Measurements from ENCODE around the gene GARRE1.
"Not testable (repeated sequence)": the region's sequence is repeated elsewhere in the genome, so short reads cannot be mapped to it uniquely, and the experiment has no call there.

The GARRE1 gene

GRCh38 chr19:34260771-34261173 is 6.4 kb downstream of the GARRE1 start:
- DNase-seq, result no peak

GRCh38 chr19:34261334-34262109 is 7.2 kb downstream of the GARRE1 start:
- no peak for DNase-seq

DNA sequence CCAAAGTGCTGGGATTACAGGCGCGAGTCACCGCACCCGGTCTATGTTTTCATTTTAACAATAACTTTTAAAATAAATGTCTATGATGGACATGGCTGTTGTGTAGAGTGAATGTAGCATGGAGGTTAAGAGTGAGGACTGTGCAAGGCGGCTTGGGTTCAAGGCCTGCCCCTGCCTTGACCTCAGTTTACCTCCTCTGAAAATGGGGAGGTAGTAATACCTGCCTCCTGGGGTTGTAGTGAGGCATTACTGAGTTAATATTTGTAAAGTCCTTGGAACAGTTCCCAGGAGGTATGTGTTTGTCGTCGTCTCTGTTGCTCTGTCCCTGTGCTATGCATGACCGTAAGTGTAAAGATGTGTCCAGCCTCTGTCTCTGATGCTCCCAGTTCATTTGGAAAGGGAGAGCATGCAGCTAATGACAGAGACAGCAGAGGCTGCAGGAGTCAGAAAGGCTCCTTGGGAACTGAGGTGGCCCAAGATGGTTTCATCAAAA is 9.4 kb downstream of the GARRE1 start:
- no peak for DNase-seq

DNA sequence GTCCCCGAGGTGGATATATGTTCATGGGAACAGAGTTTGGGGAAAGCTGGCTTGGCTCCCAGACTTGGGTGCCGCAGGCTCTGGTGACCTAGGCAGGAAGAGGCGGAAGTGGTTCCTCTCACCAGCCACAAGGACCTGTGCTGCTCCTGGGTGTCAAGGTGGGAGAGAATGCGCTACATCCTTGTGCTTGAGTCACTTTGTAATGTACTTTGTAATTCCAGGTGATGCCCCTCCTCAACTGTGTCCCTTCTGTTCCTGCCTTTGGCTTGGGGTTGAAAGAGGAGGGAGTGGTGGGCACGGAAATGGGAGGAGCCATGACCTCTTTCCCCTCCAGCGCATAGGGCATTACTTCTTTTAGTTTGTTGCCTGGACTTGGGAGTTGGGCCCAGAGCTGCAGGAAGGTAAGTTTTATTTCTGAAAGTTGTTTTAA is 10.9 kb downstream of the GARRE1 start:
- no peak for DNase-seq

GRCh38 chr19:34269081-34269480 is 14.7 kb downstream of the GARRE1 start:
- DNase-seq, result no peak

DNA sequence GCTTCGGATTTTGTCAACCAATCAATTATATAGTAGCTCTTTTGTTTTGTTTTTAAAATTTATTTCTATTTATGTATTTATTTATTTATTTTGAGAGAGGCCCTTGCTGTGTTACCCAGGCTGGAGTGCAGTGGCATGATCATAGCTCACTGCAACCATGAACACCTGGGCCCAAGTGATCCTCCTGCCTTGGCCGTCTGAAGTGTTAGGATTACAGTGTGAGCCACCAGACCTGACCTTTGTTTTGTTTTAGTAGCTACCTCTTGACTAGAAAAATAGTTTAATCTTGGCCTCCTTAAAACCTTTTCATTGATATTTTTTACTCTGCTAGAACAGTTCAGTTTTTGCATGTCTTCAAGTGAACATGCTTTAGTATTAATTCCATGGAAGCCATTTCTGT is 15.1 kb downstream of the GARRE1 start:
- no peak for DNase-seq

DNA sequence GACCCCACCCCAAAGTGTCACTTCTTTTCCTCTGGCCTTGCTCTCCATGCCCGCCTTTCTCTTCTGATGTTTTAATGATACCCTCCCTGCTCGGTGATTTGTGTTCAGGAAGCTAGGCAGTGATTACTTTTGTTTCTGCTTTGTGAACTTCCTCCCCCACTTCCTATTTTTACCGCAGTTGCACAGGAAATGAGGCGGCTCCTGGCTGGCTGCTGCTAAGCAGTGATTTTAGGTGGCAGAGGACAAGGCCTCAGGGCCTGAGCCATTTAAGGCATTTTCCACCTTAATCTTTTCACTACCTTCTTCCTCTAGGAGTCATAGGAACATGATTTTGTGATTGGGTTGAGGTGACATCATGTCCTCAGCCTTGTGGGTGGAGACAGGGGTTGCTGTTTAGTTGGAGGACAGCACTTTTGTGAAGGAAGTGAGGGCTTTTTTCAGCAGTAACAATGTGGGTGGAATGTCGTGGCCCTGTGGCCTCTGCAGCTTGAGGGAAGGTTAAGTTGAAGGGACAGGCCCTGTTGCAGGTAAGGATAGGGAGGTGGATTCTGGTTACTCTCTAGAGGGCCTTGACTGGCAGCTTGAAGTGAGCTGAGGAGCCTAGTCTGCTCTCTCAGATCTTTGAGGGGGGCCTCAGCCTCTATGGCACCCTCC is 15.7 kb downstream of the GARRE1 start:
- no peak for DNase-seq

- no peak for DNase-seq
Observed at GRCh38 chr19:34273121-34273520, 18.8 kb downstream of the GARRE1 start.

DNA sequence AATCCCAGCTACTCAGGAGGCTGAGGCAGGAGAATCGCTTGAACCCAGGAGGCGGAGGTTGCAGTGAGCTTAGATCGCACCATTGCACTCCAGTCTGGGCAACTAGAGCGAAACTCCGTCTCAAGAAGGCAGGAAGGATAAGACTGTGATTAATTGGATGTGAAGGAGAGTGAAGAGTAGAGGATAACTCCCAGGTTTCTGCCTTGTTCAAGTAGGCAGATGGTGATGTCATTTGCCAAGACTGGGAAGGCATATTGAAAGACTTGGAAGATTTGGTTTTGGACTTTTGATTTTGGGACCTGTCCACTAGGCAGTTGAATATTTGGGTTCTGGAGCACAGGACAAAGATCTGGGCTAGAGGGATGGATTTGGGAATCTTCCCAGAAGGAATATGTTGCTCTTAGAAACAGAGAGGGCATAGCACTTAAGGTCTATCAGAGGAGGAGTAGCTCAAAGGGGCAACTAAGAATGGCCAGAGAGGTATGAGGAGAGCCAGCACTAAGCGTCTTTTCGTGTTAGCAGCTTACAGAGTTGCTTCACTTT is 20.0 kb downstream of the GARRE1 start:
- DNase-seq, result no peak

- no peak for DNase-seq
Observed at GRCh38 chr19:34274827-34275625, 20.7 kb downstream of the GARRE1 start.

DNA sequence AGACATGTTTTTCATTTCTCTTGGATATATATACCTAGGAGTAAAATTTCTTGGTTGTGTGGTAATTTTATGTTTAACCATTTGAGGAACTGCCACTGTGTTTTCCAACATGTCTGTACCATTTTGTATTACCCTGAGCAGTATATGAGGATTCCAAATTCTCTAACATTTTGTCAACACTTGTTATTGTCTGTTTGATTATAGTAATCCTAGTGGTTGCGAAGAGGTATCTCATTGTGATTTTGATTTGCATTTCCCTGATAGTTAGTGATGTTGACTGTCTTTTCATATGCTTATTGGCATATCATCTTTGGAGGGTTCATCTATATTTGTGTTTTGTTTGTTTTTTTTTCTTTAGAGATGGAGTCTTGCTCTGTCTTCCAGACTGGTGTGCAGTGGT is 21.4 kb downstream of the GARRE1 start:
- DNase-seq, result no peak

GRCh38 chr19:34276614-34277013 is 22.3 kb downstream of the GARRE1 start:
- DNase-seq, result no peak

DNA sequence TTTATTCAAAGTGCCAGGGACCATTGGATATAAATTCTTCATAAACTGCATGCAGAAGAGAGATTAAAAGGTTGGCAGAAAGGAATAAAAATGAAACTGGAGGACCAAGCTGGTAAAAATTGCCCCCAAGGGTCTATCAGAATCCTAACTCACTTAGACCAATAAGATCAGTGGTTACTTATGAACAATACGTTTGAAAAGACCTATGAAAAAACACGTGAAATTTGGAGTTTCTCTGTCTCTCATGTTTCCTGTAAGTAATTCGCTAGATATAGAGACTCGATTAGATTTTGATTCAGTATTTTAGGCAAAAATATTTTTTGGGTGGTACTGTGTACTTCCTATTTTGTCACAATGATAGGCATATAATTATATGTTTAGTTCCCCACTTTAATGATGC is 22.9 kb downstream of the GARRE1 start:
- DNase-seq, result no peak

GRCh38 chr19:34278783-34279182 is 24.4 kb downstream of the GARRE1 start:
- DNase-seq, result no peak

DNA sequence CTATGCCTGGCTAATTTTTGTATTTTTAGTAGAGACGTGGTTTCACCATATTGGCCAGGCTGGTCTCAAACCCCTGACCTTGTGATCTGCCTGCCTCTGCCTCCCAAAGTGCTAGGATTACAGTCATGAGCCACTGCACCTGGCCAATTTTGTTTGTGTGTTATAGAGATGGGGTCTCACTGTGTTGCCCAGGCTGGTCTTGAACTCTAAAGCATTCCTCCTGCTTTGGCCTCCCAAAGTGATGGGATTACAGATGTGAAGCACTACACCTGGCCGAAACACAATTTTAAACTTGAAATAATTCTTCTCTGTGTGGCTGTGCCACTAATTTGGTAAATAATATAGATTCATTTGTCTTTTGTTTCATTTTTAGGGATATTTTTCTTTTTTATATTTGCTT is 27.1 kb downstream of the GARRE1 start:
- DNase-seq, result not testable (repeated sequence)

GRCh38 chr19:34282611-34283519 is 28.5 kb downstream of the GARRE1 start:
- DNase-seq, result no peak

DNA sequence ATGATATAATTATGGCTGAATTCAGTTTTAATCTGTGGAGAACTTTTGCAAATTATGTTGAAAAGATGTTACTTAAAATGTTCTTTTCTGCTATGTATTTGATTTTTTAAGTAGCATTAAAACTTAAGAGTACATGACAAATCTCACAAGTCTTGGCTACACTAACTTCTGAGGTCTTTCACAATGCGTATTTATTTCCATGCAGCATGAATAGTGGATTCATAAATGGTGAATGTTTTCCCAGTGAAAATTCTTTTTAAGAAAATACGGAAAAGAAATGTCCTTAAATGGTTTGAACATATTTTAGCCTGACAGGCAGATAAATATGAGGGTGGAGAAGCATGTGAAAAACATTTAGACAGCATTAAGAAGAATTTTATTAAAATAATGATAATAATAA is 30.2 kb downstream of the GARRE1 start:
- no peak for DNase-seq

DNA sequence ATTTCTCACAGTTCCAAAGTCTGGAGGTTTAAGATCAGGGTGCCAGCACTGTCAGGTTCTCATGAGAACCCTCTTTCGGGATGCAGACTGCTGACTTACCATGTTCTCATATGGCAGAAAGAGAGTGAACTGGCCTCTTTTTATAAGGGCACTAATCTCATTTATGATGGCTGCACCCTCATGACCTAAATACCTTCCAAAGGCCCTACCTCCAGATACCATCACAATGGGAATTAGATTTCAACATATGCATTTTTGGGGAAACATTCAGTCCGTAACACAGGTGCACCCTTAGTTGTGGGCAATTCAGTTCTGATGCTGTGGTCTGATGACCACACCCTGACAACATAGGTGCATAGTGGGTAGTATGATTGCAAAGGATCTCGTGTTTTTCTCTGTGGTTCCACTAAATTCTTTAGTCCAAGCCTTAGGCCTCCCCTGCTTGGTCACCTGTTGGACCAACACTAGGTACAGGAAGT is 33.3 kb downstream of the GARRE1 start:
- no peak for DNase-seq

DNA sequence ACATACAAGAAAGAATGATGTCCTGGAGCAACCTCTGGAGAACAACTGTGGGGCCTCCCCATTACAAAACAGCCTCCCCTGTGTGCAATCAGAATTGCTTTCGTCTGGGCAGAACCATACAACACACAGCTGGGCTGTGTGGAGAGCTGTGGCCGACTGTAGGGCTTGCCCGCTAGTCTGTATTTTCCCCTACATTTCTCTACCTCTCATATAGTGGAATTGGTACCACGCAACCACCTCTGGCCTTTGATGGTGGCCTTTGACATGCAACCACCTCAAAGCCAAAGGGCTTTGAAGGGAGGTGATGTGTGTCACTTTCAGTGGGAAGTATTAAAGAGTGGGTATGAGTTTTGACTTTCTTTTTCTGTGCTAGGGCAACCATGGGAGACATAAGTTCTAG is 34.0 kb downstream of the GARRE1 start:
- no peak for DNase-seq

GRCh38 chr19:34291235-34291634 is 36.9 kb downstream of the GARRE1 start:
- no peak for DNase-seq

DNA sequence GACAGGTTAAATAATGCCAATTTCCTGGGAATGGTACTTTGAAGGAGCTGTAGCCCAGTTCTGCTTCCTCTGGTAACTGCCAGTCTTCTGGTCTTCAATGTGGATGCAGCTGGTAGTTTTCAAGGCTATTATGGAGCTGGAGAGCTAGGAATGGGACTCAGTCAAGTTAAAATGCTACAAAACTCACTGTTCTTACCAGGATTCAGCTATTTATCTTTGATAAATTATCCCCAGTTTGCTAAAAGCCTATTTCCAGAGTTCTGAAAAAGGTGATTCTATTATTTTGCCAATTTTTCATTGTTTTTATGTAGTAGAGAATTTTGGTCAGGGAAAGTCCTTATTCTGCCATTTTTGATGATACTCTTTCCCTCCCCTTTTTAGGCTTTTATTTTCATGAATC is 40.7 kb downstream of the GARRE1 start:
- DNase-seq, result no peak

- no peak for DNase-seq
Observed at GRCh38 chr19:34298891-34299520, 44.7 kb downstream of the GARRE1 start.

Measured in hematopoietic multipotent progenitor cell treated with erythropoietin and hydrocortisone succinate and interleukin-3 and kit ligand, for 8 days (in vitro differentiated cells).